ENCODE results near the gene POLE4. TPM values are rescaled to one million over a fixed set of nuclear protein-coding genes. Genes with fewer than 3 reads are reported as not detected.

Gene POLE4
- total RNA-seq, 2 donors from 2014 or later: 15.1 to 19.8 TPM

DNA sequence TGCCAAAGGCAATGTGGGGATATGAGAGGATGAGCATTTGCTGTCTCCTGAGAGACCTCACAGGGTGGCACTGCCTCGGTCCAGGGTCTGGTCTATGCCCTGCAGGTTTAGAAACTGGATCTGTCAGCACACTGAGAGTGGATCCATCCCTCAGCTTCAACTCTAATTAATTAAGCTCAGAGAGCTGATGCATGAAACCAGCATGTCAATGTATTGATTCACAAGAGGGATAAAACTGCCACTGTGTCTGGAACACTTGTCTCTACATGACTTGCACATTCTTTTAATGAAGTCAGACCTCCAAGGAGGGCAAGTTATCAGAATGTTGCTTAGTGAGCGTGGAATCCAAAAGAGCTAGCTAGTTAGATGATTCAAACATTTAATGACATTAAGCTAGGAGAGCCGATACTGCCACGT is 22.5 kb upstream of the POLE4 start:
- H3K9me3 ChIP-seq: no peaks in the 10 kb centered on the region
- no peak for TF ChIP-seq CTCF (IDR thresholded peaks at IDR 0.05)
- H3K27ac ChIP-seq: no peak overlapping the region
- H3K36me3 ChIP-seq: no peaks in the 10 kb centered on the region
- no peaks in the 10 kb centered on the region for H3K4me1 ChIP-seq
- H3K4me3 ChIP-seq: no peak overlapping the region
- H3K27me3 ChIP-seq: no peaks in the 10 kb centered on the region
- DNase-seq (ENCODE audit: low spot score): no peak

DNA sequence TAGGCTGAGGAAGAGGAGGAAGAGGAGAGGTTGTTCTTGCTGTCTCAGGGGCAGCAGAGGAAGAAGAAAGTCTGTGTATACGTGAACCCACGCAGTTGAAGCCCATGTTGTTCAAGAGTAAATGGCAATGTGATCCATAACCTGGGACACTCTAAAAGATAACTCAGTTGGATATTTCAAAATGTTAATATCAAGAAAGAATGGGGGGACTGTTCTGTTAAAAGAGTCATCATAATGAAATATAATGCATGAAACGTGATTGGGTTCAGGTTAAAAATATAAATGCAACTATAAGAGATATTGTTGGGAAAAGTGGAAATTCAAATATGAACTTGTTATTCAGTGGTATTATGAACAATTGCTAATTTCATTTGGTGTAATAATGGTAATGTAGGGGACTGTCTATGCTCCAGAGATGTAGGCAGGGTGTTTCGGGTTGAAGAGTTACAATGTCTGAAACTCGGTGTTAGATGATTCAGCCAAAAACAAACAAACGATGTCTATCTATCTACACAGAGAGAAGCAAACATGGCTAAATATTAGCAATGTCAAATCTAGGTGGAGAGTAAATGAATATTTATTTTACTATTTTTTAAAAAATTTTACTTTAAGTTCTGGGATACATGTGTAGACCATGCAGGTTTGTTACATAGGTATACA is 21.1 kb upstream of the POLE4 start:
- Histone ChIP-seq H3K4me3 (no peak overlapping the region), H3K4me1 (no peaks in the 10 kb centered on the region), H3K9me3 (no peaks in the 10 kb centered on the region), H3K36me3 (no peaks in the 10 kb centered on the region), H3K27ac (no peak overlapping the region), H3K27me3 (no peaks in the 10 kb centered on the region)
- TF ChIP-seq CTCF (IDR thresholded peaks at IDR 0.05): no peak
- DNase-seq (ENCODE audit: low spot score): no peak

DNA sequence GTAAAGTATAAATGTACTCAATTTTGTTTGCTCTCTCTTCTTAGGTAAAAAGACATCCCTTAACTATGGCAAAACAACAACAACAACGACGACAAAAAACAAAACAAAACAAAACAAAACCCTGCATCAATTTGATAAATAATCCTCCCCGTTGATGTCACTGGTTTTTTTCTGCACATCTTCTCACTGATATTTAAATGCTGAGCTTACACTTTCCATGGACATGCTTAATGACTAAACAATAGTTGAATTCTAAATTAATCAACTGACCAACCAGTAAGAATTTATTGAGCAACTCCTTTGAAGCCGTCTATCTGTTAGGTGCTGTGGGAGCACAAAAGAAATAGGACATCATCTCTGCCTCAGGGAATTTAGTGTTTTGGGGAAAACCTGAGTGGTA is 20.2 kb upstream of the POLE4 start:
- Histone ChIP-seq H3K9me3 (no peaks in the 10 kb centered on the region), H3K4me1 (no peaks in the 10 kb centered on the region), H3K4me3 (no peak overlapping the region), H3K27me3 (no peaks in the 10 kb centered on the region), H3K36me3 (no peaks in the 10 kb centered on the region), H3K27ac (no peak overlapping the region)
- no peak for TF ChIP-seq CTCF (IDR thresholded peaks at IDR 0.05)
- DNase-seq (ENCODE audit: low spot score): no peak

DNA sequence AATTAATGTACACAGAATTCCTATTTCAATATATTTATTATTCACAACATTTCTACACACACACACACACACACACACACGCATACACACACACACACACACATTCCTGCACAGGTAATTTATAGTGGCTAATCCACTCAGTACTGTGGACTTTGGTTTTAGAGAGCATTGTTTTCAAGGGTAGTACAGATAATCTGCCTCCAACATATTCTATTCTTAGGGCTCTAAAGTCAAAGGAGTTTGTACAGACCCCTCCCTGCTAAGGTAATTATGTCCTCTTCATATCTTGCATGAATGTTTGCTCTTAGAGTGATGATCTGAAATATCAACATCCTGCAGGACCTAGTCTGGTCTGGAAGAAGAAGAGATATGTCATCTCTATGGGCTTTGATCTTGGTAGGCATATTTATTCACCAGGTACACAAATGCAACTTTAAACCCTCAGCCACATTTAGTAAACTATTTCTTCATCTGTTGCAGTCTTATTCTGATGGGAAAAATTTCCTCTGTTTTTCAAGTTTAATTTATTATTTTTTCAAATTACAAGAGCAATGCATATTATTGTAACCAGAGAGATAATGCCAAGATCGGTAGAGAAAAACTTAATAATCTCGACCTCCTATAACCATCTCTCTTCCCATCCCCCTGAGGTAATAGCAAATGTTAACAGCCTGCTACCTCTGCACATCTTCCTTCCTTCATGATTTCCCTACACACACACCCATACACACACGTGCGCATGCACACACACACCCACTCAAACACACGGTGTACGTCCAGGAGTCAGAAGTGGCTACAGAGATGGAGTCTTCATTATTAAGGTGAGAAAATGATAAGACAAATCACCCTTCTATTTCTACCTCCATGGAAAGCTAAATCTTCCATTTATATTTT is 18.3 kb upstream of the POLE4 start:
- Histone ChIP-seq H3K27ac (no peak overlapping the region), H3K4me1 (no peaks in the 10 kb centered on the region), H3K36me3 (no peaks in the 10 kb centered on the region), H3K27me3 (no peaks in the 10 kb centered on the region), H3K9me3 (no peaks in the 10 kb centered on the region), H3K4me3 (no peak overlapping the region)
- DNase-seq (ENCODE audit: low spot score): no peak
- TF ChIP-seq CTCF (IDR thresholded peaks at IDR 0.05): no peak

GRCh38 chr2:74941284-74941683 is 17.2 kb upstream of the POLE4 start:
- TF ChIP-seq CTCF (IDR thresholded peaks at IDR 0.05): no peak
- H3K9me3 ChIP-seq: no peaks in the 10 kb centered on the region
- no peaks in the 10 kb centered on the region for H3K36me3 ChIP-seq
- H3K27ac ChIP-seq: no peak overlapping the region
- DNase-seq (ENCODE audit: low spot score): no peak
- no peak overlapping the region for H3K4me3 ChIP-seq
- no peaks in the 10 kb centered on the region for H3K27me3 ChIP-seq
- H3K4me1 ChIP-seq: no peaks in the 10 kb centered on the region

Data from right atrium auricular region (tissue), 2 donors.